IMR-90 (cell line): ENCODE data around the gene CDK14.

Experiments
- CTCF ChIP-seq: conservative IDR thresholded peaks from 2 replicates; pipeline ENCODE4 v1.5.1; 2012; ENCODE audit warnings: mild to moderate bottlenecking, low read depth, low read length, improper control_type of control experiment
- FOS ChIP-seq: fragments of 150-350 bp; IDR thresholded peaks from 2 replicates; pipeline ENCODE4 v1.6.1; 2016; ENCODE audit warnings: low read depth, low read length
- MXI1 ChIP-seq: IDR thresholded peaks from 2 replicates; pipeline ENCODE4 v1.6.1; 2012; ENCODE audit warnings: low read depth, mild to moderate bottlenecking, low read length, moderate library complexity, borderline replicate concordance
- SMC3 ChIP-seq: fragments of 150-350 bp; IDR thresholded peaks from 2 replicates; pipeline ENCODE4 v1.6.1; 2016; ENCODE audit warnings: low read depth, mild to moderate bottlenecking, antibody characterized with exemption, low read length, moderate library complexity

GRCh38 chr7:90984692-90985091, 388.6 kb downstream of the CDK14 start:
- TF ChIP-seq CTCF (no peak), SMC3 (no peak), FOS (no peak), MXI1 (no peak)
